ENCODE results near the gene AMER2.

GRCh38 chr13:25114220-25114619 is 57.9 kb downstream of the AMER2 start:
- TF ChIP-seq CTCF (IDR thresholded peaks at IDR 0.05; ENCODE audit: low read depth, low read length) (peak; percentile 96), EZH2phosphoT487 (IDR thresholded peaks at IDR 0.05; ENCODE audit: low read depth) (no peak)
